Subcutaneous adipose tissue (tissue), 4 donors: ENCODE data around the gene TEX51. TPM values are rescaled to one million over a fixed set of nuclear protein-coding genes. Genes with fewer than 3 reads are reported as not detected.

Source experiments
- CTCF ChIP-seq: fragments of 450-650 bp; IDR thresholded peaks from one replicate; pipeline ENCODE4 v1.5.1; 2016; ENCODE audit warnings: low read depth, mild to moderate bottlenecking, control low read depth, antibody characterized with exemption, moderate library complexity
- total RNA-seq, 4 donors: library from RNA; depleted of rRNA; stranded (reverse); fragments of >200 nt; gene quantifications; one replicate each; pipeline ENCODE4 v1.1.0, GENCODE V29; 2016

TEX51 gene
- total RNA-seq, 4 donors from 2014 or later: not detected

- TF ChIP-seq CTCF: no peak
Measured at GRCh38 chr2:126893606-126894005, 5.1 kb upstream of the TEX51 start.

GRCh38 chr2:126894082-126894481 is 4.6 kb upstream of the TEX51 start:
- TF ChIP-seq CTCF: no peak

- TF ChIP-seq CTCF: no peak
Measured at GRCh38 chr2:126894585-126895182, 4.0 kb upstream of the TEX51 start.

- TF ChIP-seq CTCF: no peak
Measured at GRCh38 chr2:126895336-126895735, 3.4 kb upstream of the TEX51 start.

GRCh38 chr2:126896471-126896870 is 2.2 kb upstream of the TEX51 start:
- TF ChIP-seq CTCF: no peak

GRCh38 chr2:126899616-126900185 is 1.0 kb downstream of the TEX51 start:
- no peak for TF ChIP-seq CTCF

- TF ChIP-seq CTCF: no peak
Measured at GRCh38 chr2:126900646-126901319, 2.1 kb downstream of the TEX51 start.
